ENCODE measurements around the gene SORD. TPM values are rescaled to one million over a fixed set of nuclear protein-coding genes. Genes with fewer than 3 reads are reported as not detected.
"Not testable (repeated sequence)": the region's sequence is repeated elsewhere in the genome, so short reads cannot be mapped to it uniquely, and the experiment has no call there.

Gene SORD
- 44.3 and 67.6 TPM in 2 replicates for total RNA-seq (2014; rRNA removed)
- 20.5 TPM for polyA plus RNA-seq (2012)

DNA sequence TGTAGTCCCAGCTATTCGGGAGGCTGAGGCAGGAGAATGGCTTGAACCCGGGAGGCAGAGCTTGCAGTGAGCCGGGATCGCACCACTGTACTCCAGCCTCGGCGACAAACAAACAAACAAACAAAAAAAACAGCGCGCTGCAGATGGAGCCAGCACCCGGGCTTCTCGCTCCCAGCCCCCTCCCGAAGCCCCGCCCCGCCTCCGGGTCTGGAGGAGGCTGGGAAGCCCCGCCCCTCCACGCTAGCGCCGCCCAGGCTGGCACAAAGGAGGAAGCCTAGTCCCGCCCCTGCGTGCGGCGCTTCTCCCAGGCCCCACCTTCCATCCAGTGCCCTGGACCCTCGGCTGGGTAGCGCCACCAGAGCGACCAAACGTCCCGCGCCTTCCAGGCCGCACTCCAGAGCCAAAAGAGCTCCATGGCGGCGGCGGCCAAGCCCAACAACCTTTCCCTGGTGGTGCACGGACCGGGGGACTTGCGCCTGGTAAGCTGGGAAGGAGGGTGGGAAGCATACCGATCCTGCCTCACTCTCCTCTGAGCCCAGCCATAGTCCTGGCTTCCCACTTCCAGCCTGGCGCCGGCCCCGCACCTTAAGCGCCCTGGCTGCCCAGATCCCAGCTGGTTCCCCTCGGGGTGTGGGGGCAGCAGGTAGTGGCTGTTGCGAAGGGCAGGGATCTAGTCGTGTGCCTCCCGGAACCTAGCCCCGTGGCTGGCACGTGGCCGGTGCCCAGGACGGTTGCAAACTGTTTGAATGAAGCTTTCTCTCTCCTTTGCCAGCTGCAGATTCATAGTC, at the start of gene SORD:
Gene SORD, plus strand, starts transcription at position 325 of the 788 bp plus-strand sequence. Its CDS starts 89 bp downstream, at position 414.
- peak; percentile 79 for DNase-seq (ENCODE audit: low read depth)

DNA sequence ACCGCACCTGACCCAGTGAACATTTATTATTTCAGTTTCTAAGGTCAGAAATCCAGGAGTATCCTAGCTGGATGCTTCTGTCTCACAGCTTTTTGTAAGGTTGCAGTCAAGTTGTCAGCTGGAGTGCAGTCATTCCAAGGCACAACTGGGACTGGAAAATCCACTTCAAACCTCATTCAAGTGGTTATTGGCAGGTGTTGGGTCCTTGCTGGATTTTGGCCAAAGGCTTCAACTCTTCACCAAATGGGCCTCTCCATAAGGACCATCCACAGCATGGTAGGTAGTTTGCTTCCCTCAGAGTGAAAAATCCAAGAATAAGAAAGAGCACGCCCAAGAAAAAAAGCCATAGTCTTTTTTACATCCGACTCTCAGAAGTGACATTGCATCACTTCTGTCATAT, 46.8 kb upstream of the SORD start:
- DNase-seq (ENCODE audit: low read depth), result not testable (repeated sequence)

DNA sequence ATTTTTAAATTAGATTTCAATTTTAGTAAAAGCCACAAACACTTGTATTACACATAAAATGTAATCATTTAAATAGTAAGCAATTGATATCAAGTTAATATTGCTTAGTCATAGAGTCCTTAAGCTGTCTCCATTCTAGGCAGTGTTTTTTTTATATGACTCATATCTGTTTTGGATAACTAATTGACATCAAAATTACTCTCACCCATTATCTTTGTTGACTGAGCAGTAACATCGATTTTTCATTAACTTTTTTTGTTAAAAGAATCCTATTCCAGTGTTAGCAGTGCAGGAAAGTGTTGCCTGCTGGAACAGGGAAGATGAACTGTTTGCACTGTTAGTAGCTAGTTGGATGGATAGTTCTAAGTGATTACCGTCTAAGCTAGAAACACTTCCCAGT, 45.2 kb upstream of the SORD start:
- not testable (repeated sequence) for DNase-seq (ENCODE audit: low read depth)

- DNase-seq (ENCODE audit: low read depth), result not testable (repeated sequence)
Measured at GRCh38 chr15:44979617-44980339, 43.2 kb upstream of the SORD start.

DNA sequence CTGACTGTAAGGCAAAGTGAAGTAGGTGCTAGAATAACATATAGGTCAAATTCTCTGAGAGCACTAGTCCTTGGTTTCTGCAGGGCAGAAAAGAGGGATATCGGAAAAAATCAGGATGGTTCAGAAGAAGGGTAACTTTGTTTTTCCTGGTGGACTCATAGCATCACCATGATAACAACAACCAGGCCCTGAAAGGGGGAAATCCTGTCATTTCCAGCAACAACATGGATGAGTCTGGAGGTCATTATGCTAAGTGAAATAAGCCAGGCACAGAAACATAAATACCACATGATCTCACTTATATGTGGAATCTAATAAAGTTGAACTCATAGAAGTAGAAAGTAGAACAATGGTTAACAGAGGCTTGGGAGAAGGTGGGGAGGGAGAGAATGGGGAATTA, 38.9 kb upstream of the SORD start:
- not testable (repeated sequence) for DNase-seq (ENCODE audit: low read depth)

DNA sequence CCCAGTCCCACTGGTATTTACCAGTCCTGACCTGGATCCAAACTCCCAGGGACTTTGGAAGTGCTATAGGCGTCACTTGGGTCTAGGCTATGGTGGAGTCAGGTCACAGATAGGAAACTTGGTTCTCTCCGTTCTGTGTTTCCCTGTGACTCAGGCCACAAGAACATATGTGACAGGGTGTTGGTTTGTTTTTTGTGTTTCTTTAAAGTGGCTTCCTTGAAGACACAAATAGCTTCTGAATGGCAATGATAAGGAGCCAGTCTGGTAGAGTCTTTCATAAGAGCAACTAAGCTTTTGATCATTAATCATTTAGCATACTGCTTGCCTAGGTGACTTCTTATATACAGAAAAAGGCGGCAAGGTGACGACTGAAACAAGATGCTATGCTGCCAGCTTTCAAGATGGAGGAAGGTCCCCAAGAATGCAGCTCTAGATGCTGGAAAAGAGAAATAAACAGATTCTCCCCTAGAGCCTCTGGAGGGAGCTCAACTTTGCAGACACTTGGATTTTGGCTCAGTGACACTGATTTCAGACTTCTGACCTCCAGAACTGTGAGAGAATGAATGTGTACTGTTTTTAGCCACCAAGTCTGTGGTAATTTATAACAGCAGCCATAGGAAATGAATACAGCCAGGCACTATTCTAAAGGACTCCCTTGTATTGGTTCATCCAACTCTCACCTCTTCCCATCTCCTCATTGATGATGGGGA, 36.5 kb upstream of the SORD start:
- not testable (repeated sequence) for DNase-seq (ENCODE audit: low read depth)

GRCh38 chr15:44987711-44988110, 35.3 kb upstream of the SORD start:
- not testable (repeated sequence) for DNase-seq (ENCODE audit: low read depth)

DNA sequence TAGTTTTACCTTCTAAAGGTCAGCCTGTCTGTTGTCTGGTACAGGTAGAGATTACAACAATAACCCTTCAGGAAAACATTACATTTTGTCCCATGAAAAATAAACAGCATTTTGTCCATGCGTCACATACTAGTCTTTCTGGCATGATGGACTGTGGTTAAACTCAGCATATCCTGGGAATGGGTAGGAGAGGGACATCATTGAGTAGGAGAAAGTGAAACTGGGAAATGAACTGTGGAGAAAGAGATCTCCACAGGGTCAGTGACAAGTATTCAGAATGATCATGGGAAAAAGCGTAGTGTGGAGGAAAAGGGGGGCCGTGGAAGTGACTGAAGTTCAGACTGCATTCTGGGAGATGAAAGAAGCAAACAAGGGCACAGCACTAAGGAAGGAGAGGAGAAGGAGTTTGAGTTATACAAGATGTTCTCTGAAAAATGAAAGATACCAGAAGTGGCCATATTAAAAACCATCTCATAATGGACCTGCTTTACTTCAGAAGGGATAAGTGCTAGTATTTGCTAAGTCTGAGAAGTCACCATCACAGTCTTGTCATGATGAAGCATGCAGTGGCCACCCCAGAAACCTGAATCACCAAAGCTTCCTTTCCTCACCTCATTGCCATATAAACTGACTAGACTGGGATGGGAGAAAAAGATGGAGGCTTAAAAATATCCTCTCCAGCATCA, 34.7 kb upstream of the SORD start:
- not testable (repeated sequence) for DNase-seq (ENCODE audit: low read depth)

DNA sequence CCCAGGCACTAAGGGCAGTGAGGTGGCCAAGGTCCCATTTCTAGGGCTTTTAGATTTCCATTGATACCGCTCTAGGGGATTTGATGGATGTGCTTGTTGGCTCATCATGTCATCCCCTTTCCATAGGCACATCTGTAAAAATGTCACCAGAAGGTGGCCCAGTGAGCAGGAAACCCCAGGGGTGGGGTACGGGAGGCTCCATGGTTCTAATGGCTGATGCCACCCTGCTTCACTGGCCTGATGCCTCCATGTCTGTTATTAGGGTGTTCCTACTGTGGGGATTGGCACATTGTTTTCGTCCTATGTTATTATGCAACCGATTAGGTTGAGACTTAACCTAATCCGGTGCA, 34.1 kb upstream of the SORD start:
- DNase-seq (ENCODE audit: low read depth), result not testable (repeated sequence)

GRCh38 chr15:44997632-44998031, 25.4 kb upstream of the SORD start:
- DNase-seq (ENCODE audit: low read depth), result not testable (repeated sequence)

DNA sequence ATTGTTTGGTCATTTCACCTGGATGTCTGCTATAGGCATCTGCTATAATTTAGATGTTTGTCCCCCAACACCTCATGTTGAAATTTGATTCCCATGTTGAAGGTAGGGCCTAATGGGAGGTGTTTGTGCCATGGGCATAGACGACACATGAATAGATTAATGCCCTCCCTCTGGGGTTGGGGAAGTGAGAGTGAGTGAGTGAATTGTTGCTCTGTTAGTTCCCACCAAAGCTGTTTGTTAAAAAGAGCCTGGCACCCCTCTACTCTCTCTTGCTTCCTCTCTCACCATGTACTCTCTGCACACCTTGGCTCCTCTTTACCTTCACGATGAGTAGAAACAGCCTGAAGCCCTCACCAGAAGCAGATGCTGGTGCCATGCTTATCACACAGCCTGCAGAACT, 23.9 kb upstream of the SORD start:
- no peak for DNase-seq (ENCODE audit: low read depth)

GRCh38 chr15:45001180-45001579, 21.8 kb upstream of the SORD start:
- not testable (repeated sequence) for DNase-seq (ENCODE audit: low read depth)

GRCh38 chr15:45003731-45004410, 19.1 kb upstream of the SORD start:
- not testable (repeated sequence) for DNase-seq (ENCODE audit: low read depth)

- DNase-seq (ENCODE audit: low read depth), result not testable (repeated sequence)
Measured at GRCh38 chr15:45004590-45005175, 18.3 kb upstream of the SORD start.

DNA sequence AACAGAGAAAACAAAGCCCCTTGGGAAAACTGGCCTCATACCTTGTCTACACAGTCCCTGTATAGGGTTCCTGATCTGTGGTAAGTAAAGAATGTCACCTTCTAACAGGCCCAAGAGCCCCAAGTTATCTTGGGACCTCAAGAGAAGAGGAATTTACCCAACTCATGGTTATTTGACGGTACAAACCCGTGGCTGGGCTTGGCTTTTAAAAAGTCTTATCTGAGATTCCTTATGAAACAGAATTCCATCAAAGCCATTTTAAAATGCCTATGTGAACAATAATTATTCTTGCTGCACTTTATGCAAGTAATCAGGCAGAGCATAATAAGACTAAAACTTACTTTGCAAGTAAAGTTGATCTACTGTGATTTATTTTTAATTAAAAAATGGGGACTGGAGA, 13.9 kb upstream of the SORD start:
- DNase-seq (ENCODE audit: low read depth), result no peak

- not testable (repeated sequence) for DNase-seq (ENCODE audit: low read depth)
Measured at GRCh38 chr15:45015114-45015513, 7.9 kb upstream of the SORD start.

DNA sequence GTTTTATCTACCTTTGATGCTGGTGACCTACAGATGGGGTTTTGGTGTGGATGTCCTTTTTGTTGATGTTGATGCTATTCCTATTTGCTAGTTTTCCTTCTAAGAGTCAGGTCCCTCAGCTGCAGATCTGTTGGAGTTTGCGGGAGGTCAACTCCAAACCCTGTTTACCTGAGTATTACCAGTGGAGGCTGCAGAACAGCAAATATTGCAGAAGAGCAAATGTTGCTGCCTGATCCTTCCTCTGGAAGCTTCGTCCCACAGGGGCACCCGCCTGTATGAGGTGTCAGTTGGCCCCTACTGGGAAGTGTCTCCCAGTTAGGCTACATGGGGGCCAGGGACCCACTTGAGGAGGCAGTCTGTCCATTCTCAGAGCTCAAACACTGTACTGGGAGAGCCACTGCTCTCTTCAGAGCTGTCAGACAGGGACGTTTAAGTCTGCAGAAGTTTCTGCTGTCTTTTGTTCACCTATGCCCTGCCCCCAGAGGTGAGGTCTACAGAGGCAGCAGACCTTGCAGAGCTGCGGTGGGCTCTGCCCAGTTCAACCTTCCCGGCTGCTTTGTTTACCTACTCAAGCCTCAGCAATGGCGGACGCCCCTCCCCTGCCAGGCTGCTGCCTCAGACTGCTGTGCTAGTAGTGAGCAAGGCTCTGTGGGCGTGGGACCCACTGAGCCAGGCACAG, 2.6 kb upstream of the SORD start:
- DNase-seq (ENCODE audit: low read depth), result not testable (repeated sequence)

- not testable (repeated sequence) for DNase-seq (ENCODE audit: low read depth)
Measured at GRCh38 chr15:45020901-45021259, 2.1 kb upstream of the SORD start.

DNA sequence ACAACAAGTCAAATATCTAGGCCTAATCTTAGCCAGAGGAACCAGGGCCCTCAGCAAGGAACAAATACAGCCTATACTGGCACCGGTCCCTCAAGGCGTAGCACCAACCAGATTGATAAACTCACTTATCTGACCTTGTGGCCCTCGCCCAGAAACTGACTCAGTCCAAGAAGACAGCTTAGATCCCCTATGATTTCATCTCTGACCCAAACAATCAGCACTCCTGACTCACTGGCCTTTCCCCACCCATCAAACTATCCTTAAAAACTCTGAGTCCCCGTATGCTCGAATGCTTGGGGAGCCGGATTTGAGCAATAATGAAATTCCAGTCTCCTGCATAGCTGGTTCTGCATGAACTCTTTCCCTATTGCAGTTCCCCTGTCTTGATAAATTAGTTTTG, 1.6 kb upstream of the SORD start:
- no peak for DNase-seq (ENCODE audit: low read depth)

DNA sequence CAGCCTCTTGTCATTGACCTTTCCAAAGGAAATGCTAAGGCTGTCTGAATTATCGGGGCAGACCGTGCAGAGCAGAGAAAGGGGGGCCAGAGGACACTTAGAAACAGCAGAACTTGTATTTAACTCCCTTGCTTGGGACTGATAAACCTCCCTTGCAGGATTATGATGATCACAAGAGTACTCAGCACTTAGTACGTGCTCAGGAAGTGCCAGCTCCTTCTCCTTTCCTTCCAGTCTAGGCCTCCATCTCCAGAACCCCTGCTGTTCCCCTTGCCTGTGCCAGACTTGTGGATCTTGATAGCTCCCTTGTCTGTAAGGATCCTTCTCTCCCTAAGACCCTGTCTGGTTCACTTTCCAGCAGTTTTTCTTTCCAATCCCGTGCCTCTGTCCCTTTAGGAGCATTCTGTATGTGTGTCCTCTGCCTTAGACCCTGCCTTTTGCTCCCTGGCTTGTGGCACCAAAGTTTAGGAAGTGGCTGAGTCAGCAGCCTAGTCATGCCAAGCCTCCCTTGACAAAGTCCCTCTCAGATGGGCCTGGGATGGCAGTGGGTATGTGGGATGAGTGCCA, 747 bp downstream of the SORD start:
- DNase-seq (ENCODE audit: low read depth), result peak; percentile 28

Data from LHCN-M2 (cell line).